GM12874 (cell line): ENCODE results near the gene IGFBP4.

Source experiments
- CTCF ChIP-seq: IDR thresholded peaks from 2 replicates; pipeline ENCODE4 v1.5.1; 2011; ENCODE audit warnings: low read depth, mild to moderate bottlenecking, control low read depth, low read length, moderate library complexity; ENCODE audit not compliant: insufficient read depth

The IGFBP4 gene

GRCh38 chr17:40466298-40466971 is 23.2 kb downstream of the IGFBP4 start:
- no peak for TF ChIP-seq CTCF

- no peak for TF ChIP-seq CTCF
Measured at GRCh38 chr17:40467281-40467867, 24.1 kb downstream of the IGFBP4 start.

GRCh38 chr17:40468560-40468959 is 25.3 kb downstream of the IGFBP4 start:
- TF ChIP-seq CTCF = no peak

- TF ChIP-seq CTCF = no peak
Measured at GRCh38 chr17:40469805-40470675, 26.8 kb downstream of the IGFBP4 start.

GRCh38 chr17:40470932-40471828 is 27.9 kb downstream of the IGFBP4 start:
- no peak for TF ChIP-seq CTCF

- TF ChIP-seq CTCF = no peak
Measured at GRCh38 chr17:40471846-40472732, 28.8 kb downstream of the IGFBP4 start.
